Right kidney (tissue), 1 donor: ENCODE measurements around the gene AADACL4.
"Not testable (repeated sequence)": the region's sequence is repeated elsewhere in the genome, so short reads cannot be mapped to it uniquely, and the experiment has no call there.

Experiments
- DNase-seq: peaks from one replicate; pipeline ENCODE4 v3.0.0-alpha.2; 2016

AADACL4 gene

DNA sequence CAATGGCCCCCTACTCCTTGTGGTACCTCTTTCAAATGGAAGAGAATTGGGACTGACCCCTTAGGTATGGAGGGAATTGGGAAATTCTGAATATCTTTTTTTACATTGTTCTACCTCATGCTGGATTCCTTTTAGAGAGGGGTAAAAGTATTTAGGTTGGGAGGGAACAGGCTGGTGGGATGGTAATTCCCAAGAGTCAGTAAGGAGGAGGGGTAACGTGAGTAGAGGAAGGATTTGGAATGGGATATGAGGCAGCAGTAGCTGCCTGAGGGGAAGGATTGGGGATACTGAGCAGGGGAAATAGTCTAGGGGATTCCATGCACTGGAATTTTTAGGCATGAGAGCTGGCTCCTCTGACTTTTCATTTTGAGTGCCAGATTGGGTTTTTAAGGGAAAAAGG is 68.2 kb downstream of the AADACL4 start:
- DNase-seq: no peak

DNA sequence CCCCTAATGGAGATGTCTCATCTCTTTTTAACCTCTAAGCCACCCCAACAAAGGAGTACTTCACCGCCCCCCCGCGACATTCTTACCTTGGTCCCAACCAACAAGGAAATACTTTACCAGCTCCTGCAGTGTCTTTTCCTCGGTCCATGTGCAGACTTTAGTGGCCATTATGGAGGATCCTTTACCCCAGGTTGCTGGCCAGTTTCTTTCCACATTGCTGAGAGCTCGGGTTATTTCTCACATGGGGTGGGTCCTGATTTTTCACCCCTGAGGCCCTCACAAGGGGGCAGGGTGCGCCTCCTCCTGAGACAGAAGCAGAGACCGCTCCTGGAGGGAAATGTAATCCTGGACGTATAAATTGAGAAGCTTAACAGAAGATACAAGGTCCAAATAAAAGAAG is 69.0 kb downstream of the AADACL4 start:
- DNase-seq: no peak

DNA sequence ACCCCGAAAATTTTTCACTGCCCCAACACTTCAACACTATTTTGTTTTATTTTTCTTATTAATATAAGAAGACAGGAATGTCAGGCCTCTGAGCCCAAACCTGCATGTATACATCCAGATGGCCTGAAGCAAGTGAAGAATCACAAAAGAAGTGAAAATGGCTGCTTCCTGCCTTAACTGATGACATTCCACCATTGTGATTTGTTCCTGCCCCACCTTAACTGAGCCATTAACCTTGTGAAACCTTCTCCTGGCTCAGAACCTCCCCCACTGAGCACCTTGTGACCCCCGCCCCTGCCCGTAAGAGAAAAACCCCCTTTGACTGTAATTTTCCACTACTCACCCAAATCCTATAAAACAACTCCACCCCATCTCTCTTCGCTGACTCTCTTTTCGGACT is 69.8 kb downstream of the AADACL4 start:
- DNase-seq: not testable (repeated sequence)

- DNase-seq: no peak
Measured at GRCh38 chr1:12714710-12715475, 71.0 kb downstream of the AADACL4 start.

DNA sequence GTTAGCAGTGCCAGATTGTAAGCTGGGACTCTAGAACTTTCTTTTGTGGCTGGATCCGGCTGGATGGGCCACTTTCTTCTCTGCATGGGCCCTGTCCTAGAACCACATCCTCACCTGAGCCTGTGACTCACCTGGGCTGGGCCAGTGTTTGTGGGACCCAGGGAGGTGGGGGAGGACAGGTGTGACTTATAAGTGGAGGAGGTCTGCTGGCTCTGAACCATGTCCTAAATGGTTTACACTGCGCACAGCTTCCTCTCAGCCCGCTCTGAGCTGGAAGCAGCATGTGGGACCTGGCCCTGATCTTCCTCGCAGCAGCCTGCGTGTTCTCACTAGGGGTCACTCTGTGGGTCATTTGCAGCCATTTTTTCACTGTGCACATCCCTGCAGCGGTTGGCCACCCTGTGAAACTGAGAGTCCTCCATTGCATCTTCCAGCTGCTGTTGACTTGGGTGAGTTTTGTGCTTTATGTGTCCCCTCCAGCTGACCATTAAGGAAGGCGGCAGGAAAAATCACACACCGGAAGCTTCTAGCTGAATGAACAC is 72.1 kb downstream of the AADACL4 start, which contains the start of gene AADACL3:
TSS of gene AADACL3 (plus strand) at position 215 of the 542 bp plus-strand sequence. CDS start at position 282, 67 bp downstream.
- no peak for DNase-seq
